ENCODE data around the gene GET3. TPM values are rescaled to one million over a fixed set of nuclear protein-coding genes. Genes with fewer than 3 reads are reported as not detected.
A peak's percentile ranks its signal among the peaks of the same experiment; 100 is the strongest.

Gene GET3
- polyA plus RNA-seq, 1 of the 3 experiments (the other 2 are of a cell fraction), result 264 TPM

- Histone ChIP-seq H3K79me2 (ENCODE audit: insufficient read depth) (no peaks in the 10 kb centered on the region), H3K27ac (ENCODE audit: low read depth in 2 of 2, low read length in 1 of 2) (no peak overlapping the region; a peak in 1 of 4 replicates), H3F3A (replicated peaks; ENCODE audit: insufficient read depth) (peaks cover 12% of the 10 kb centered on the region), H3K9ac (no peak overlapping the region), H3K27me3 (ENCODE audit: insufficient read depth) (no peaks in the 10 kb centered on the region), H3K4me2 (no peak overlapping the region), H3K4me1 (ENCODE audit: control insufficient read depth in 1 of 2, insufficient read depth in 2 of 2, low read depth in 1 of 2, low read length in 1 of 2) (peaks cover 6 to 28% of the 10 kb centered on the region in 2 experiments; a peak in 1 of 4 replicates), H3K4me3 (ENCODE audit: low read depth in 2 of 2, low read length in 1 of 2) (no peak overlapping the region), H3K9me3 (no peaks in the 10 kb centered on the region), H2AFZ (ENCODE audit: low read depth) (no peak overlapping the region), H3K36me3 (replicated peaks in 1 of 2; ENCODE audit: control insufficient read depth in 1 of 2, insufficient read depth in 2 of 2, low read length in 1 of 2) (no peaks in the 10 kb centered on the region), H3K9me2 (no peaks in the 10 kb centered on the region), H4K20me1 (ENCODE audit: insufficient read depth) (no peaks in the 10 kb centered on the region)
- CTCF ChIA-PET, result interaction anchor here (0.8 to 17.5 kb wide), 3 partner anchors 12 to 77 kb away, joined by 4 to 321 read pairs (median 75); partner anchors contain the start of genes JUNB, PRDX2 and THSD8
- POLR2A ChIA-PET, result no interaction called here
- no peak for DNase-seq
- TF ChIP-seq, protein P1, sequence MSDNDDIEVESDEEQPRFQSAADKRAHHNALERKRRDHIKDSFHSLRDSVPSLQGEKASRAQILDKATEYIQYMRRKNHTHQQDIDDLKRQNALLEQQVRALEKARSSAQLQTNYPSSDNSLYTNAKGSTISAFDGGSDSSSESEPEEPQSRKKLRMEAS (IDR thresholded peaks at IDR 0.05; ENCODE audit: low read depth), result no peak
- TF ChIP-seq FOSL2 (IDR thresholded peaks at IDR 0.05; ENCODE audit: borderline replicate concordance, low read depth), result no peak
- TF ChIP-seq MXI1 (IDR thresholded peaks at IDR 0.05; ENCODE audit: low read depth, low read length), result no peak
- no peak for TF ChIP-seq YY1 (IDR thresholded peaks at IDR 0.05; ENCODE audit: low read depth)
- WGBS (ENCODE audit: low lambda C conversion rate), result 93% methylated on average over 11 of the region's 13 CpGs
Observed at GRCh38 chr19:12770922-12771321, 33.6 kb downstream of the GET3 start.

GRCh38 chr19:12772323-12772722, 35.0 kb downstream of the GET3 start:
- Histone ChIP-seq H3K79me2 (ENCODE audit: insufficient read depth) (no peaks in the 10 kb centered on the region), H3F3A (replicated peaks; ENCODE audit: insufficient read depth) (peaks cover 14% of the 10 kb centered on the region), H3K9ac (no peak overlapping the region), H3K4me2 (no peak overlapping the region), H3K4me1 (ENCODE audit: control insufficient read depth in 1 of 2, insufficient read depth in 2 of 2, low read depth in 1 of 2, low read length in 1 of 2) (peaks cover 6 to 30% of the 10 kb centered on the region in 2 experiments; a peak in 1 of 4 replicates), H3K9me2 (no peaks in the 10 kb centered on the region), H4K20me1 (ENCODE audit: insufficient read depth) (no peaks in the 10 kb centered on the region), H3K9me3 (no peaks in the 10 kb centered on the region), H2AFZ (ENCODE audit: low read depth) (no peak overlapping the region), H3K36me3 (replicated peaks in 1 of 2; ENCODE audit: control insufficient read depth in 1 of 2, insufficient read depth in 2 of 2, low read length in 1 of 2) (no peaks in the 10 kb centered on the region), H3K4me3 (ENCODE audit: low read depth in 2 of 2, low read length in 1 of 2) (no peak overlapping the region), H3K27me3 (ENCODE audit: insufficient read depth) (no peaks in the 10 kb centered on the region), H3K27ac (ENCODE audit: low read depth in 2 of 2, low read length in 1 of 2) (peak overlapping the region in 1 of 2 experiments; percentile 51; a peak in 1 of 4 replicates)
- CTCF ChIA-PET, result interaction anchor here (1.0 to 12.1 kb wide), 6 partner anchors 9 to 39 kb away, joined by 4 to 447 read pairs (median 12); partner anchors contain the start of genes JUNB, PRDX2, THSD8 and TRIR
- no peak for DNase-seq
- POLR2A ChIA-PET, result interaction anchor here (1.0 to 2.1 kb wide), 3 partner anchors 20 to 22 kb away, joined by 3 to 10 read pairs (median 5); partner anchors contain the start of gene JUNB
- no peak for TF ChIP-seq MXI1 (IDR thresholded peaks at IDR 0.05; ENCODE audit: low read depth, low read length)
- no peak for TF ChIP-seq JUND (IDR thresholded peaks at IDR 0.05)
- no peak for TF ChIP-seq USF2 (IDR thresholded peaks at IDR 0.05; ENCODE audit: borderline replicate concordance, low read depth, low read length)
- no peak for TF ChIP-seq SIN3A (IDR thresholded peaks at IDR 0.05; ENCODE audit: borderline replicate concordance, low read depth, low read length)
- TF ChIP-seq SMC3 (IDR thresholded peaks at IDR 0.05; ENCODE audit: low read depth, low read length), result no peak
- no peak for TF ChIP-seq NFIC (IDR thresholded peaks at IDR 0.05; ENCODE audit: borderline replicate concordance)
- no peak for TF ChIP-seq GATA2 (CRISPR knock-in tag; IDR thresholded peaks at IDR 0.05)
- no peak for TF ChIP-seq USF1 (IDR thresholded peaks at IDR 0.05; ENCODE audit: borderline replicate concordance, low read depth)
- TF ChIP-seq REST (IDR thresholded peaks at IDR 0.05; ENCODE audit: low read depth, low read length), result no peak
- no peak for TF ChIP-seq CHD2 (IDR thresholded peaks at IDR 0.05; ENCODE audit: low read length, partially characterized antibody)
- TF ChIP-seq NRF1 (IDR thresholded peaks at IDR 0.05; ENCODE audit: low read depth, low read length), result no peak
- TF ChIP-seq EP300 (IDR thresholded peaks at IDR 0.05; ENCODE audit: borderline replicate concordance in 1 of 2, low read depth in 1 of 2, low read length in 1 of 2), result no peak
- 60% methylated on average over 4 of the region's 4 CpGs for WGBS (ENCODE audit: low lambda C conversion rate)
